HEK293 (cell line): ENCODE measurements around the gene CFAP300.

ENCODE experiments used
- CTCF ChIA-PET: fragments of 350-600 bp; formaldehyde crosslinking; extraction: SDS; loops from one replicate; lab custom pipeline; 2021; ENCODE audit warnings: antibody characterized with exemption; lab: Yijun Ruan, JAX
- POLR2A ChIA-PET: fragments of 300-600 bp; formaldehyde crosslinking; extraction: SDS; loops from one replicate; lab custom pipeline; 2020; ENCODE audit warnings: antibody characterized with exemption, inconsistent platforms; lab: Yijun Ruan, JAX
- H3K27ac ChIP-seq: fragments of 200-500 bp; sonication (Bioruptor generic); 2 replicates; pipeline ENCODE4 v1.5.1; 2014; ENCODE audit warnings: low read depth, low read length, control low read depth, inconsistent platforms; ENCODE audit errors: extremely low read depth
- H3K36me3 ChIP-seq, 2 experiments: fragments of 200-500 bp in 1 of 2; sonication (Bioruptor generic) in 1 of 2; 1 replicate in 1 of 2; 2 replicates in 1 of 2; pipeline ENCODE4 v1.5.1; 2014 to 2017; ENCODE audit warnings: inconsistent platforms in 2 of 2, low read length in 2 of 2; ENCODE audit not compliant: control insufficient read depth in 2 of 2, insufficient read depth in 1 of 2
- H3K4me1 ChIP-seq: fragments of 200-500 bp; sonication (Bioruptor generic); 2 replicates; pipeline ENCODE4 v1.5.1; 2014; ENCODE audit warnings: mild to moderate bottlenecking, low read length, inconsistent platforms; ENCODE audit not compliant: control insufficient read depth, insufficient read depth
- H3K4me3 ChIP-seq: 2 replicates; pipeline ENCODE4 v1.5.1; 2011; ENCODE audit warnings: low read depth, mild to moderate bottlenecking, control low read depth, low read length, moderate library complexity
- H3K9me3 ChIP-seq: fragments of 200-500 bp; sonication (Bioruptor generic); 2 replicates; pipeline ENCODE4 v1.5.1; 2014; ENCODE audit warnings: low read depth, low read length, inconsistent platforms; ENCODE audit not compliant: control insufficient read depth, insufficient read depth
- GLI2 ChIP-seq: fragments of 450-650 bp; formaldehyde crosslinking; IDR thresholded peaks from 2 replicates; pipeline ENCODE4; 2017; ENCODE audit warnings: missing biosample characterization, missing genetic modification characterization, low read depth, borderline replicate concordance
- HOXA7 ChIP-seq: sonication (generic); formaldehyde crosslinking; IDR thresholded peaks from 2 replicates; pipeline ENCODE4 v1.8.1; 2022; ENCODE audit warnings: missing genetic modification reagents, borderline replicate concordance
- KLF16 ChIP-seq: fragments of 450-650 bp; formaldehyde crosslinking; IDR thresholded peaks from 2 replicates; pipeline ENCODE4 v1.5.1; 2017; ENCODE audit warnings: missing biosample characterization, missing genetic modification characterization
- KLF9 ChIP-seq: fragments of 450-650 bp; formaldehyde crosslinking; IDR thresholded peaks from 2 replicates; pipeline ENCODE4 v1.5.1; 2016; ENCODE audit warnings: missing biosample characterization, missing genetic modification characterization, low read depth
- MYNN ChIP-seq: fragments of 450-650 bp; formaldehyde crosslinking; IDR thresholded peaks from 2 replicates; pipeline ENCODE4 v1.5.1; 2016; ENCODE audit warnings: missing biosample characterization, missing genetic modification characterization, borderline replicate concordance
- PRDM10 ChIP-seq: fragments of 450-650 bp; formaldehyde crosslinking; IDR thresholded peaks from 2 replicates; pipeline ENCODE4 v1.5.1; 2016; ENCODE audit warnings: missing biosample characterization, missing genetic modification characterization
- SP7 ChIP-seq: fragments of 450-650 bp; formaldehyde crosslinking; IDR thresholded peaks from 2 replicates; pipeline ENCODE4 v1.5.1; 2016; ENCODE audit warnings: missing biosample characterization, missing genetic modification characterization
- TCF7L2 ChIP-seq: IDR thresholded peaks from 2 replicates; pipeline ENCODE4 v1.6.1; 2011; ENCODE audit warnings: low read depth, mild to moderate bottlenecking, inconsistent platforms, low read length, moderate library complexity, borderline replicate concordance
- YY1 ChIP-seq: fragments of 450-650 bp; formaldehyde crosslinking; IDR thresholded peaks from 2 replicates; pipeline ENCODE4 v1.5.1; 2018; ENCODE audit warnings: missing biosample characterization, missing genetic modification characterization
- ZBTB17 ChIP-seq: fragments of 450-650 bp; formaldehyde crosslinking; IDR thresholded peaks from 2 replicates; pipeline ENCODE4 v1.5.1; 2016; ENCODE audit warnings: missing biosample characterization, missing genetic modification characterization
- ZEB2 ChIP-seq: fragments of 450-650 bp; formaldehyde crosslinking; IDR thresholded peaks from 2 replicates; pipeline ENCODE4 v1.5.1; 2016; ENCODE audit warnings: missing biosample characterization, missing genetic modification characterization
- ZFP69B ChIP-seq: fragments of 450-650 bp; formaldehyde crosslinking; IDR thresholded peaks from 2 replicates; pipeline ENCODE4 v1.5.1; 2016; ENCODE audit warnings: missing biosample characterization, missing genetic modification characterization
- ZNF248 ChIP-seq: fragments of 450-650 bp; formaldehyde crosslinking; IDR thresholded peaks from 2 replicates; pipeline ENCODE4 v1.5.1; 2017; ENCODE audit warnings: missing biosample characterization, missing genetic modification characterization
- ZNF274 ChIP-seq, 2 experiments: fragments of 200-500 bp in 1 of 2; fragments of 450-650 bp in 1 of 2; sonication (Bioruptor generic) in 1 of 2; formaldehyde crosslinking in 1 of 2; IDR thresholded peaks; 2 replicates each; pipeline versions ENCODE4 v1.5.1 to v1.6.1; 2014 to 2016; ENCODE audit warnings: borderline replicate concordance in 1 of 2, inconsistent platforms in 1 of 2, low read length in 1 of 2, missing biosample characterization in 1 of 2, missing genetic modification characterization in 1 of 2
- ZNF292 ChIP-seq: fragments of 450-650 bp; formaldehyde crosslinking; IDR thresholded peaks from 2 replicates; pipeline ENCODE4 v1.5.1; 2016; ENCODE audit warnings: low read depth, missing biosample characterization, missing genetic modification characterization, borderline replicate concordance
- ZNF324 ChIP-seq: fragments of 450-650 bp; formaldehyde crosslinking; IDR thresholded peaks from 2 replicates; pipeline ENCODE4 v1.5.1; 2016; ENCODE audit warnings: missing biosample characterization, missing genetic modification characterization
- ZNF335 ChIP-seq: fragments of 450-650 bp; formaldehyde crosslinking; conservative IDR thresholded peaks from 2 replicates; pipeline ENCODE4 v1.5.1; 2016; ENCODE audit warnings: missing biosample characterization, missing genetic modification characterization
- ZNF341 ChIP-seq: fragments of 450-650 bp; formaldehyde crosslinking; IDR thresholded peaks from 2 replicates; pipeline ENCODE4; 2016; ENCODE audit warnings: low read depth, missing biosample characterization, missing genetic modification characterization
- ZNF362 ChIP-seq: fragments of 450-650 bp; formaldehyde crosslinking; IDR thresholded peaks from 2 replicates; pipeline ENCODE4 v1.5.1; 2016; ENCODE audit warnings: missing biosample characterization, missing genetic modification characterization
- ZNF404 ChIP-seq: fragments of 450-650 bp; formaldehyde crosslinking; IDR thresholded peaks from 2 replicates; pipeline ENCODE4 v1.5.1; 2017; ENCODE audit warnings: missing biosample characterization, missing genetic modification characterization
- ZNF529 ChIP-seq: fragments of 450-650 bp; formaldehyde crosslinking; IDR thresholded peaks from 2 replicates; pipeline ENCODE4 v1.5.1; 2017; ENCODE audit warnings: missing genetic modification characterization, missing biosample characterization; ENCODE audit not compliant: insufficient replicate concordance
- ZNF571 ChIP-seq: fragments of 450-650 bp; formaldehyde crosslinking; IDR thresholded peaks from 2 replicates; pipeline ENCODE4 v1.5.0; 2017; ENCODE audit warnings: missing biosample characterization, missing genetic modification characterization
- ZNF585B ChIP-seq: fragments of 450-650 bp; formaldehyde crosslinking; IDR thresholded peaks from 2 replicates; pipeline ENCODE4 v1.5.1; 2016; ENCODE audit warnings: missing biosample characterization, missing genetic modification characterization
- ZNF600 ChIP-seq: fragments of 450-650 bp; formaldehyde crosslinking; IDR thresholded peaks from 2 replicates; pipeline ENCODE4 v1.5.1; 2016; ENCODE audit warnings: missing biosample characterization, missing genetic modification characterization
- ZNF658 ChIP-seq: fragments of 450-650 bp; formaldehyde crosslinking; IDR thresholded peaks from 2 replicates; pipeline ENCODE4; 2016; ENCODE audit warnings: missing biosample characterization, missing genetic modification characterization
- ZNF660 ChIP-seq: fragments of 450-650 bp; IDR thresholded peaks from 2 replicates; pipeline ENCODE4 v1.5.1; 2018; ENCODE audit warnings: missing biosample characterization, mild to moderate bottlenecking, missing genetic modification characterization
- ZNF707 ChIP-seq: fragments of 450-650 bp; formaldehyde crosslinking; IDR thresholded peaks from 2 replicates; pipeline ENCODE4 v1.5.1; 2016; ENCODE audit warnings: missing biosample characterization, missing genetic modification characterization
- ZNF776 ChIP-seq: fragments of 450-650 bp; formaldehyde crosslinking; IDR thresholded peaks from 2 replicates; pipeline ENCODE4 v1.5.0; 2017; ENCODE audit warnings: missing biosample characterization, missing genetic modification characterization, borderline replicate concordance
- ZNF777 ChIP-seq: fragments of 450-650 bp; formaldehyde crosslinking; IDR thresholded peaks from 2 replicates; pipeline ENCODE4 v1.5.1; 2017; ENCODE audit warnings: missing biosample characterization, missing genetic modification characterization, borderline replicate concordance
- ZNF830 ChIP-seq: fragments of 450-650 bp; IDR thresholded peaks from 2 replicates; pipeline ENCODE4 v1.5.0; 2018; ENCODE audit warnings: missing biosample characterization, missing genetic modification characterization, low read depth, mild to moderate bottlenecking, moderate library complexity
- ZNF837 ChIP-seq: fragments of 450-650 bp; formaldehyde crosslinking; IDR thresholded peaks from 2 replicates; pipeline ENCODE4 v1.5.1; 2016; ENCODE audit warnings: missing biosample characterization, missing genetic modification characterization
- ZXDB ChIP-seq: fragments of 450-650 bp; formaldehyde crosslinking; IDR thresholded peaks from 2 replicates; pipeline ENCODE4 v1.5.1; 2016; ENCODE audit warnings: missing biosample characterization, missing genetic modification characterization
- TF ChIP-seq, protein P1 (sequence below): IDR thresholded peaks from 2 replicates; pipeline ENCODE4 v1.6.1; 2011; ENCODE audit warnings: mild to moderate bottlenecking, low read depth, low read length, borderline replicate concordance

Gene CFAP300

DNA sequence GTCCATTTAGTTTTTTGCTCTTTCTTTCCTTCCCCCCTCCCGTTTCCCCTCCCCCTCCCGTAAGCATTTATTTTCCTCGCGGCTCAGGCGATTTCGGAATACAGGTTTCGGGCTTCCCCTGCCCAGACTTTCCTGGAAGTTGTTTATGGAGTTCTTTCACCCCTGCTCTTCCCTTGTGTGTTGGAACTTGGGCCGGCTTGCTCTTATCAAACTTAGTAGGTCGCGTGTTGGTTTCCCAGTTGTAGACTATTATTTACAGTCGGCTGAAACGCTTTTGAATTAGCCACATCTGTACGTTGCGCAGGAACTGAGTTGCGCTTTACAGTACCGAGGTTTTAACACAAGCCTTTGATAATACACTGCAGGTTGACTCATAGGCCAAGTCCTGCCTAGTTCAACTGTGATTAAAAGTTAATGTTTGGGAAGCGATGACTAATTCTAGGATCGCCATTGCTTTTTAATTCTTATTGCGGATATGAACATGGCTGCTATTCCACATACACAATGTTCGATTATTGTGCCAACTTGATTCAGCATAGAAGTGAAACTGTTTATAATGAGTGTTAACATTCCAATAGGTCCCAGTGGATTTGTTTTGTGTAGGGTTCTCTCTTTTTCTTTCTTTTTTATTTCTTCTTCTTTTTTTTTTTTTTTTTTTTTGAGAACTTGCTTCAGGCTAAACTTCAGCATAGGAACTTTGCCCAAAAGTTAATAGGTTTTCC lies 64.7 kb downstream of the CFAP300 start:
- Histone ChIP-seq H3K9me3 (no peaks in the 10 kb centered on the region), H3K4me3 (peak overlapping the region; percentile 97), H3K4me1 (peaks cover 10% of the 10 kb centered on the region; the same call in 1 of the 2 replicates), H3K36me3 (no peaks in the 10 kb centered on the region), H3K27ac (peak overlapping the region; percentile 85)
- POLR2A ChIA-PET = interaction anchor here (0.9 to 1.0 kb wide), 2 partner anchors 8 to 157 kb away, joined by 3 to 6 read pairs; no protein-coding TSS in a partner anchor
- CTCF ChIA-PET = interaction anchor here (0.9 kb wide), 1 partner anchor 157 kb away, joined by 3 read pairs; no protein-coding TSS in a partner anchor
- TF ChIP-seq ZNF341 (tag by site-specific recombination) (peak; percentile 24; the same call in 1 of the 2 replicates), KLF9 (tag by site-specific recombination) (peak; percentile 4; the same call in 1 of the 2 replicates), PRDM10 (tag by site-specific recombination) (peak; percentile 98), ZBTB17 (tag by site-specific recombination) (peak; percentile 67), YY1 (tag by site-specific recombination) (peak; percentile 34; the same call in 1 of the 2 replicates), ZNF658 (tag by site-specific recombination) (no peak), SP7 (tag by site-specific recombination) (peak; percentile 62; the same call in 1 of the 2 replicates), ZNF600 (tag by site-specific recombination) (peak; percentile 93), ZNF529 (tag by site-specific recombination) (no peak), ZNF660 (0 out of 2 replicates have a peak, but pooled peaks have one; percentile 20), ZNF335 (tag by site-specific recombination) (0 out of 2 replicates have a peak, but pooled peaks have one; percentile 62), ZNF830 (tag by site-specific recombination) (no peak), ZNF404 (tag by site-specific recombination) (no peak), GLI2 (tag by site-specific recombination) (no peak), ZNF274 (IDR thresholded peaks at IDR 0.05; ENCODE audit: low read length) (no peak), ZNF274 (tag by site-specific recombination; IDR thresholded peaks at IDR 0.05; ENCODE audit: borderline replicate concordance) (no peak), HOXA7 (CRISPR knock-in tag) (no peak), ZFP69B (no peak), ZNF837 (tag by site-specific recombination) (no peak), ZEB2 (tag by site-specific recombination) (peak; percentile 54; the same call in 1 of the 2 replicates), ZNF248 (no peak), ZNF585B (tag by site-specific recombination) (no peak), TCF7L2 (peak; percentile 60; the same call in 1 of the 2 replicates), ZXDB (peak; percentile 20; the same call in 1 of the 2 replicates), ZNF777 (tag by site-specific recombination) (no peak), ZNF324 (tag by site-specific recombination) (0 out of 2 replicates have a peak, but pooled peaks have one; percentile 43), ZNF776 (tag by site-specific recombination) (no peak), ZNF707 (tag by site-specific recombination) (no peak), ZNF571 (tag by site-specific recombination) (no peak), ZNF362 (tag by site-specific recombination) (peak; percentile 81), MYNN (tag by site-specific recombination) (peak; percentile 17; the same call in 1 of the 2 replicates), KLF16 (tag by site-specific recombination) (no peak), ZNF292 (no peak)
- TF ChIP-seq, protein P1, sequence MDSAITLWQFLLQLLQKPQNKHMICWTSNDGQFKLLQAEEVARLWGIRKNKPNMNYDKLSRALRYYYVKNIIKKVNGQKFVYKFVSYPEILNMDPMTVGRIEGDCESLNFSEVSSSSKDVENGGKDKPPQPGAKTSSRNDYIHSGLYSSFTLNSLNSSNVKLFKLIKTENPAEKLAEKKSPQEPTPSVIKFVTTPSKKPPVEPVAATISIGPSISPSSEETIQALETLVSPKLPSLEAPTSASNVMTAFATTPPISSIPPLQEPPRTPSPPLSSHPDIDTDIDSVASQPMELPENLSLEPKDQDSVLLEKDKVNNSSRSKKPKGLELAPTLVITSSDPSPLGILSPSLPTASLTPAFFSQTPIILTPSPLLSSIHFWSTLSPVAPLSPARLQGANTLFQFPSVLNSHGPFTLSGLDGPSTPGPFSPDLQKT = no peak
